Ovary (tissue), 9 donors: ENCODE data around the gene CDHR3. TPM values are rescaled to one million over a fixed set of nuclear protein-coding genes. Genes with fewer than 3 reads are reported as not detected.

Source experiments
- DNase-seq, 5 donors: peaks; one replicate each; pipeline ENCODE4 v3.0.0-alpha.2; 2019 to 2020
- H3K27ac ChIP-seq, 2 donors: fragments of 200-600 bp; one replicate each; pipeline versions ENCODE4 v1.5.1 to v1.8.0; 2019 to 2022
- H3K27me3 ChIP-seq: fragments of 200-600 bp; one replicate; pipeline ENCODE4 v1.8.0; 2022
- H3K36me3 ChIP-seq: fragments of 200-600 bp; sonication (generic); one replicate; pipeline ENCODE4 v1.5.1; 2019
- H3K4me1 ChIP-seq: one replicate; pipeline ENCODE4 v1.8.1; 2013; ENCODE audit warnings: mild to moderate bottlenecking, moderate library complexity; ENCODE audit not compliant: insufficient read depth
- H3K4me3 ChIP-seq: fragments of 200-600 bp; sonication (generic); one replicate; pipeline ENCODE4 v1.5.1; 2017
- H3K9me3 ChIP-seq, 2 donors: fragments of 200-600 bp in 1 of 2; sonication (generic) in 1 of 2; one replicate each; pipeline versions ENCODE4 v1.5.1 to v1.8.1; 2013 to 2019; ENCODE audit warnings: mild to moderate bottlenecking in 1 of 2, moderate library complexity in 1 of 2
- EP300 ChIP-seq: sonication (generic); formaldehyde crosslinking; IDR thresholded peaks from one replicate; pipeline ENCODE4 v1.6.1; 2017; ENCODE audit warnings: antibody characterized with exemption
- POLR2A ChIP-seq: fragments of 450-650 bp; IDR thresholded peaks from one replicate; pipeline ENCODE4 v1.6.1; 2017; ENCODE audit warnings: antibody characterized with exemption, mild to moderate bottlenecking, moderate library complexity
- WGBS, 3 donors: extraction: QIAGEN DNeasy Blood & Tissue Kit in 1 of 3; methylation state at CpG; one replicate each; pipeline versions ENCODE4 v1.1.5 to v1.1.7; 2013 to 2017; 5-methylcytosine and 5-hydroxymethylcytosine counted together
- intact Hi-C, 4 donors: fragments of 100-400 bp; cut with DNase I; formaldehyde crosslinking; loops; one replicate each; pipeline versions ENCODE4 v1.11.0 to v1.15.1; 2022 to 2023
- polyA plus RNA-seq, 2 donors: library from polyadenylated mRNA; stranded (reverse); fragments of 200-250 nt in 1 of 2; fragments of 350-450 nt in 1 of 2; fragmentation: Illumina TruSeq in 1 of 2; extraction: RNeasy Lipid Tissue Mini Kit (QIAGEN cat#74804) in 1 of 2; gene quantifications; one replicate each; pipeline ENCODE4 v1.2.3, GENCODE V29; 2013 to 2014
- total RNA-seq, 7 donors: library from RNA; depleted of rRNA in 2 of 7; stranded (reverse); fragments of >200 nt in 2 of 7; fragmentation: NEBNext Ultra II Directional in 3 of 7; extraction: Animal tissue kit (Norgen Biotek cat#: 25700) in 3 of 7; gene quantifications; one replicate each; pipeline versions ENCODE4 v1.1.0 to v1.2.4, GENCODE V29; 2016 to 2023
- TF ChIP-seq, protein P1 (sequence below), 3 donors: fragments of 450-650 bp in 2 of 3; fragments of 200-600 bp in 1 of 3; IDR thresholded peaks; one replicate each; pipeline versions ENCODE4 v1.5.1 to v1.8.0; 2016 to 2022; ENCODE audit warnings: antibody characterized with exemption in 3 of 3, mild to moderate bottlenecking in 1 of 3
- donor health status: DM: no; HTN: no; CAD: no; lungs with moderate emphysema.
- donor health status: DM: no; HTN: no; CAD: no.
- donor health status: Bipolar disorder and iron deficiency.
- donor health status: DM: yes; HTN: yes; CAD: no.
- donor health status: DM: no; HTN: no; CAD: no.
- donor health status: DM: yes; HTN: yes; CAD: no.

CDHR3 gene
- total and polyA plus RNA-seq, 9 donors = 1.8 to 76.4 (median 8.6) TPM

DNA sequence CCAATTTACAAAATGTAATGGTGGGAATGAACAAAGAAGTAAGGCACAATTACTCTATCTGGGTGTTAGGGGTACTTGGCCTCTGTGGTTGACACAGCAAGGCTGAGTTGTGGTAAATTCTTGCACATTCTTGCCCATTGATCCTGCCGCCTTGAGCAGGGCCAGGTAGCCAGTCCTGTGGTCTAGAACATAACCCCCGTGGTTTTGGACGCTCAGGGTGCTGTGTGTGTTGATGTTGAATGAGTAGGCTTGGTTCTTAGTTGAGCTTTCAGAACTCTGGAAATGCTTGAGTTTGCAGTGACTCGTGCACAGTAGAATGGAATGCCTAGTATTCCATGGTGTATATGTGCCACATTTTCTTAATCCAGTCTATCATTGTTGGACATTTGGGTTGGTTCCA is 42.3 kb upstream of the CDHR3 start:
- Histone ChIP-seq H3K27me3 (no peaks in the 10 kb centered on the region), H3K4me1 (no peaks in the 10 kb centered on the region), H3K4me3 (no peak overlapping the region), H3K36me3 (no peaks in the 10 kb centered on the region), H3K9me3 (peaks cover 0 to 3% of the 10 kb centered on the region in 2 donors), H3K27ac (no peak overlapping the region)
- TF ChIP-seq POLR2A (no peak), EP300 (no peak)
- TF ChIP-seq, protein P1, sequence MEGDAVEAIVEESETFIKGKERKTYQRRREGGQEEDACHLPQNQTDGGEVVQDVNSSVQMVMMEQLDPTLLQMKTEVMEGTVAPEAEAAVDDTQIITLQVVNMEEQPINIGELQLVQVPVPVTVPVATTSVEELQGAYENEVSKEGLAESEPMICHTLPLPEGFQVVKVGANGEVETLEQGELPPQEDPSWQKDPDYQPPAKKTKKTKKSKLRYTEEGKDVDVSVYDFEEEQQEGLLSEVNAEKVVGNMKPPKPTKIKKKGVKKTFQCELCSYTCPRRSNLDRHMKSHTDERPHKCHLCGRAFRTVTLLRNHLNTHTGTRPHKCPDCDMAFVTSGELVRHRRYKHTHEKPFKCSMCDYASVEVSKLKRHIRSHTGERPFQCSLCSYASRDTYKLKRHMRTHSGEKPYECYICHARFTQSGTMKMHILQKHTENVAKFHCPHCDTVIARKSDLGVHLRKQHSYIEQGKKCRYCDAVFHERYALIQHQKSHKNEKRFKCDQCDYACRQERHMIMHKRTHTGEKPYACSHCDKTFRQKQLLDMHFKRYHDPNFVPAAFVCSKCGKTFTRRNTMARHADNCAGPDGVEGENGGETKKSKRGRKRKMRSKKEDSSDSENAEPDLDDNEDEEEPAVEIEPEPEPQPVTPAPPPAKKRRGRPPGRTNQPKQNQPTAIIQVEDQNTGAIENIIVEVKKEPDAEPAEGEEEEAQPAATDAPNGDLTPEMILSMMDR (IDR thresholded peaks at IDR 0.05) = no peak
- intact Hi-C loops = no loop called here
- no peak for DNase-seq
- WGBS, 3 donors = 91 to 94% (median 93%) methylated on average over 4 of the region's 4 CpGs

DNA sequence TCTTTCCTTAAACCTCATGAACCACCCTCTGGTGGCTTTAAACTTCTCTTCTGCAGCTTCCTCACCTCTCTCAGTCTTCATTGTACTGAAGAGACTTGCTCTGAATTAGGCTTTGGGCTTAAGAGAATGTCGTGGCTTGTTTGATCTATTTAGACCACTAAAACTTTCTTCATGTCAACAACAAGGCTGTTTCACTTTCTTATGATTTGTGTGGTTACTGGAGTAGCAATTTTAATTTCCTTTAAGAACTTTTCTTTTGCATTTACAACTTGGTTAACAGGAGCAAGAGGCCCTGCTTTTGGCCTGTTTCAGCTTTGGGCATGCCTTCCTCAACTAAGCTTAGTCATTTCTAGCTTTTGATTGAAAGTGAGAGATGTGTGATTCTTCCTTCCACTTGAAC is 38.1 kb upstream of the CDHR3 start:
- no peaks in the 10 kb centered on the region for H3K4me1 ChIP-seq
- H3K27ac ChIP-seq = no peak overlapping the region
- H3K36me3 ChIP-seq = no peaks in the 10 kb centered on the region
- intact Hi-C loops = no loop called here
- WGBS, 3 donors = 84 to 95% (median 90%) methylated on average over 1 of the region's 1 CpG
- peaks cover 0 to 3% of the 10 kb centered on the region in 2 donors for H3K9me3 ChIP-seq
- H3K4me3 ChIP-seq = no peak overlapping the region
- no peak for DNase-seq
- no peak for TF ChIP-seq POLR2A
- H3K27me3 ChIP-seq = no peaks in the 10 kb centered on the region

DNA sequence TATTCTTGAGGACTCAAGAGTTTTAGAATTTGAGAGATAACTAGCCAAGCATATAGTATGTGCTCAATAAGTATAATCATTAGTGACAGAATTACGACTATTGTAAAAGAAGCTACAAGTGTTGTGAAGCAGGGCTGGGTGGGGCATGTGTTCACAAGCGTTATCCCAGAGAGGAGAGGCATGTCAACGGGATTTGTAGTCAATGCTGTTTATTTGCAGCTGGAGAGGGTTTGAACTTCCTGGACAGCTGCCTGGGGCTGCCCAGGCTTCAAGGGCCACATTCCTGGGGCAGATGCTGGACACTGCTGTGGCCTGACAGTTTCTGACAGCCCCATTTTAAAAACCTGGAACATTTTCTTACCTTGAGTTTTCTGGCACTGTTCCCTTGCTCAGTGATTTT is 36.9 kb upstream of the CDHR3 start:
- DNase-seq = no peak
- Histone ChIP-seq H3K36me3 (no peaks in the 10 kb centered on the region), H3K27me3 (no peaks in the 10 kb centered on the region), H3K27ac (no peak overlapping the region), H3K9me3 (peaks cover 0 to 3% of the 10 kb centered on the region in 2 donors), H3K4me1 (no peaks in the 10 kb centered on the region), H3K4me3 (no peak overlapping the region)
- intact Hi-C loops = no loop called here
- TF ChIP-seq POLR2A (no peak), EP300 (no peak)
- TF ChIP-seq, protein P1 (IDR thresholded peaks at IDR 0.05) = no peak
- 49 to 60% (median 54%) methylated on average over 3 of the region's 3 CpGs for WGBS, 3 donors

DNA sequence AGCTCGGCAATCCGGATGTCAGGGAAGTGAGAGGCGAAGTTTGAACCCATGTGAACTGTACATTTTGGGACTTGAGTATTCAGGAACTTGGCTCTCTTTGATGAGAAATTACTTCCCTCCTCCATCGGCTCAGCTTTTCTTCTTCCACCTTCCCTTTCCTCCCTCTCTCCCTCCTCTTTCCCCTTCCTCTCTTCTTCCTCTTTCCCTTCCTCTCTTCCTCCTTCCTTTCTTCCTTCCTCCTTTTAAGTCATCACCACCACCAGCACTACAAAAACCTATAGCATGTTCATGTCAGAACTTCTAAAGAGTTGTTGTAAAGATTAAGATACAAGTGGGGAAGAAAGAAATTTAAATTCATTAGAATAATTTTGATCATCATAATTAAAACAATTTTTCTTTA is 31.9 kb upstream of the CDHR3 start:
- no peak overlapping the region for H3K27ac ChIP-seq
- no peak overlapping the region for H3K4me3 ChIP-seq
- TF ChIP-seq POLR2A (no peak), EP300 (no peak)
- TF ChIP-seq, protein P1 (IDR thresholded peaks at IDR 0.05) = no peak
- H3K27me3 ChIP-seq = no peaks in the 10 kb centered on the region
- 52 to 57% (median 53%) methylated on average over 4 of the region's 4 CpGs for WGBS, 3 donors
- intact Hi-C loops = loop anchor here in 2 of 4 donors (5.0 kb wide), 1 partner anchor 111 kb away; no protein-coding TSS in a partner anchor
- no peaks in the 10 kb centered on the region for H3K4me1 ChIP-seq
- no peaks in the 10 kb centered on the region for H3K9me3 ChIP-seq
- H3K36me3 ChIP-seq = no peaks in the 10 kb centered on the region
- no peak for DNase-seq

DNA sequence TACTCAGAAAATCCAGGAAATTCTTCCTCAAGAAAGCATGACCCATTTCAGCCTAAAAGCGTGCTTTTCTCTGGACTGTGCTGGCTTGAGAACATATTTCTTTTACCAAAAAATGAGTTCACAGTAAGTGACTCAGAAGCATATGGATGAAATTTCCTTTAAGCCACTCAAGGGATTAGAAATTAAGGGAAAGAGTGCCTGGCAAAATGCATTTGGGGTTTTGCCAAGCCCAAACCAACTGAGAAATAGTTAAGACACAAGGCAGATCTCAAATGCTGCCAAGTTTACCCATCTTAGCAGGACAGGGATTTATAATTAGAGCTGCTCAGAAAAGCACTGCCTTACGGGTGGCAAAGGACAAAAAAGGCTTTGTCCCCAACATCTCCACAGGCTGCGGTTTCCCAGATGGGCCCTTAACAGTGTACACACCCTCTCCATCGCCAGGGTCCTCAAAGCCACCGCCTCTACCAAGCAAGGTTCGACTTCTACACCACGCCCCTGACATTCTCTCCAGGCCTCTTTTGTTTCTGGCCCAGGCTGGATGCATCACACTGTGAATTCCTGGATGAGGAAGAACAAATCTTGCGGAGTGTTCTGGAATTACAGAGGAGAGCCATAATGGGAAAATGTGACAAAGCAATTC is 30.1 kb upstream of the CDHR3 start:
- Histone ChIP-seq H3K9me3 (no peaks in the 10 kb centered on the region), H3K36me3 (no peaks in the 10 kb centered on the region), H3K4me1 (no peaks in the 10 kb centered on the region), H3K27me3 (no peaks in the 10 kb centered on the region), H3K27ac (no peak overlapping the region), H3K4me3 (no peak overlapping the region)
- 79 to 85% (median 82%) methylated on average over 8 of the region's 8 CpGs for WGBS, 3 donors
- TF ChIP-seq, protein P1 (IDR thresholded peaks at IDR 0.05) = no peak
- TF ChIP-seq POLR2A (no peak), EP300 (no peak)
- DNase-seq = no peak
- intact Hi-C loops = loop anchor here in 2 of 4 donors (5.0 kb wide), 1 partner anchor 109 kb away; no protein-coding TSS in a partner anchor
